ENCODE data around the gene RUNX2. TPM values are rescaled to one million over a fixed set of nuclear protein-coding genes. Genes with fewer than 3 reads are reported as not detected.

Gene RUNX2
- total RNA-seq, 1 donor from 2014 or later: 26.1 TPM

DNA sequence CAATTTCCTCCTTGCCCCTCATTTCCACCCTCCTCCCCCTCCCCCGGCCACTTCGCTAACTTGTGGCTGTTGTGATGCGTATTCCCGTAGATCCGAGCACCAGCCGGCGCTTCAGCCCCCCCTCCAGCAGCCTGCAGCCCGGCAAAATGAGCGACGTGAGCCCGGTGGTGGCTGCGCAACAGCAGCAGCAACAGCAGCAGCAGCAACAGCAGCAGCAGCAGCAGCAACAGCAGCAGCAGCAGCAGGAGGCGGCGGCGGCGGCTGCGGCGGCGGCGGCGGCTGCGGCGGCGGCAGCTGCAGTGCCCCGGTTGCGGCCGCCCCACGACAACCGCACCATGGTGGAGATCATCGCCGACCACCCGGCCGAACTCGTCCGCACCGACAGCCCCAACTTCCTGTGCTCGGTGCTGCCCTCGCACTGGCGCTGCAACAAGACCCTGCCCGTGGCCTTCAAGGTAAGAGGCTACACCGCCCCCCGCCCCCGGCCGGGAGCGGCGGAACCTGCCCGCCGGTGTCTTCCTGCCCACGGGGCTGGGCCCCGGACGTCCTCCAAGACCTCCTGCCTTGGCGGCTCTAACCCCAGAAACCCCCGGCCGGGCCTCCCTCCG is 94.5 kb downstream of the RUNX2 start:
- no peaks in the 10 kb centered on the region for H3K9me3 Mint-ChIP-seq (ENCODE audit: unreplicated experiment)
- Histone ChIP-seq H3K27ac (ENCODE audit: low read depth, low read length) (peak overlapping the region; percentile 88), H3K36me3 (ENCODE audit: insufficient read depth, low read length) (no peaks in the 10 kb centered on the region), H3K9me3 (ENCODE audit: insufficient read depth, low read depth, low read length) (no peaks in the 10 kb centered on the region), H3K4me2 (ENCODE audit: low read length) (peak overlapping the region; percentile 98), H3K4me3 (ENCODE audit: insufficient read depth, low read depth, low read length) (peak overlapping the region; percentile 86), H2AFZ (ENCODE audit: low read depth, low read length) (peak overlapping the region; percentile 74), H3K4me1 (ENCODE audit: insufficient read depth, low read length) (peaks cover 26% of the 10 kb centered on the region), H3K79me2 (ENCODE audit: insufficient read depth, low read length) (peaks cover 81% of the 10 kb centered on the region), H4K20me1 (ENCODE audit: insufficient read depth, low read length) (no peaks in the 10 kb centered on the region), H3K27me3 (ENCODE audit: insufficient read depth, low read length) (no peaks in the 10 kb centered on the region), H3K9ac (ENCODE audit: low read length) (peak overlapping the region; percentile 96)
- peak; percentile 55 for DNase-seq (ENCODE audit: low read depth)
- TF ChIP-seq, protein P1, sequence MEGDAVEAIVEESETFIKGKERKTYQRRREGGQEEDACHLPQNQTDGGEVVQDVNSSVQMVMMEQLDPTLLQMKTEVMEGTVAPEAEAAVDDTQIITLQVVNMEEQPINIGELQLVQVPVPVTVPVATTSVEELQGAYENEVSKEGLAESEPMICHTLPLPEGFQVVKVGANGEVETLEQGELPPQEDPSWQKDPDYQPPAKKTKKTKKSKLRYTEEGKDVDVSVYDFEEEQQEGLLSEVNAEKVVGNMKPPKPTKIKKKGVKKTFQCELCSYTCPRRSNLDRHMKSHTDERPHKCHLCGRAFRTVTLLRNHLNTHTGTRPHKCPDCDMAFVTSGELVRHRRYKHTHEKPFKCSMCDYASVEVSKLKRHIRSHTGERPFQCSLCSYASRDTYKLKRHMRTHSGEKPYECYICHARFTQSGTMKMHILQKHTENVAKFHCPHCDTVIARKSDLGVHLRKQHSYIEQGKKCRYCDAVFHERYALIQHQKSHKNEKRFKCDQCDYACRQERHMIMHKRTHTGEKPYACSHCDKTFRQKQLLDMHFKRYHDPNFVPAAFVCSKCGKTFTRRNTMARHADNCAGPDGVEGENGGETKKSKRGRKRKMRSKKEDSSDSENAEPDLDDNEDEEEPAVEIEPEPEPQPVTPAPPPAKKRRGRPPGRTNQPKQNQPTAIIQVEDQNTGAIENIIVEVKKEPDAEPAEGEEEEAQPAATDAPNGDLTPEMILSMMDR (IDR thresholded peaks at IDR 0.05; ENCODE audit: insufficient read depth, low read depth, low read length): no peak
- TF ChIP-seq EZH2 (IDR thresholded peaks at IDR 0.05; ENCODE audit: insufficient read depth, low read length): no peak
- H3K27ac Mint-ChIP-seq (ENCODE audit: unreplicated experiment): peak overlapping the region; percentile 72
- no peak for FAIRE-seq
- peaks cover 18% of the 10 kb centered on the region for H3K4me1 Mint-ChIP-seq (ENCODE audit: low read depth, unreplicated experiment)
- peak overlapping the region; percentile 98 for H3K4me3 Mint-ChIP-seq (ENCODE audit: unreplicated experiment)
- H3K27me3 Mint-ChIP-seq (ENCODE audit: low read depth, unreplicated experiment): no peaks in the 10 kb centered on the region
- H3K36me3 Mint-ChIP-seq (ENCODE audit: low read depth, unreplicated experiment): no peaks in the 10 kb centered on the region

DNA sequence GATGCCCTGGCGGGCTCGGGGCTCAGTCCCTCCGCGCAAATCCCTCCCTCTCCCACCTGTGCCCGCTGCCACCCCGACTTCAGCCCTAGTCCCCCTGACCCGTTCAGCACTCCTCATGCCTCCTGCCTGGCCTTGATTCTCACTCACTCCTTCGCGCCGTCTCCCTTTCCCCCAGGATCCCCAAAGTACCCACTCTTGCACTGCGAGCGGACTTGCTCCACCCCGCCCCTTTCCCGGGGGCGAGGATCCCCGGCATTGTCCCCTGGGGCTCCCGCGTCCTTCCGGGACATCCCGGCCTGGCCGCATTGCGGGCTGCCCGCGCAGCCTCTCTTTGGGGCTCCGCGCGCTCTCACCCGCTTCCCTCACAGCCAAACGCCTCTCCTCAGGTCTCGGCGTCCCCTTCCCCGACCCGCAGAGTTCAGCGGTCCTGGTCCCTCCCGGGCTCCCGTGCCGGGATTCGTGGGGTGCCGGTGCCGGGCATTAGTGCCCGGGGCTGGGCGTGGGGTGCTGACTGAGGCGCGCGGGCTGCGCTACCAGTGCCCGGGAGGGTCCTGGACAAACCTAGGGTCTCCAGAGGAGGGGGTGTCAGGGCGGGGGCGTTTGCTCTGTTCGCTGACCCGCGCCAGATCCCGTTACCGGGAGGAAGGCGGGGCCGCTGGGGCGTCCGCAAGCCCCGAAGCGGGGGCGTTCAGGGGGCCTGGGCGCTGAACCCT is 95.1 kb downstream of the RUNX2 start:
- H3K27me3 Mint-ChIP-seq (ENCODE audit: low read depth, unreplicated experiment): no peaks in the 10 kb centered on the region
- peak overlapping the region; percentile 88 for H3K27ac ChIP-seq (ENCODE audit: low read depth, low read length)

More for the DNA sequence above, 95.1 kb downstream of the RUNX2 start:
- Mint-ChIP-seq H3K4me1 (ENCODE audit: low read depth, unreplicated experiment) (peaks cover 18% of the 10 kb centered on the region), H3K27ac (ENCODE audit: unreplicated experiment) (peak overlapping the region; percentile 67), H3K4me3 (ENCODE audit: unreplicated experiment) (peak overlapping the region; percentile 98), H3K36me3 (ENCODE audit: low read depth, unreplicated experiment) (no peaks in the 10 kb centered on the region), H3K9me3 (ENCODE audit: unreplicated experiment) (no peaks in the 10 kb centered on the region)
- TF ChIP-seq EZH2 (IDR thresholded peaks at IDR 0.05; ENCODE audit: insufficient read depth, low read length): no peak
- TF ChIP-seq, protein P1 (IDR thresholded peaks at IDR 0.05; ENCODE audit: insufficient read depth, low read depth, low read length): no peak
- Histone ChIP-seq H3K4me3 (ENCODE audit: insufficient read depth, low read depth, low read length) (peak overlapping the region; percentile 86), H3K4me2 (ENCODE audit: low read length) (peak overlapping the region; percentile 98), H4K20me1 (ENCODE audit: insufficient read depth, low read length) (no peaks in the 10 kb centered on the region), H3K36me3 (ENCODE audit: insufficient read depth, low read length) (no peaks in the 10 kb centered on the region), H3K9me3 (ENCODE audit: insufficient read depth, low read depth, low read length) (no peaks in the 10 kb centered on the region), H3K4me1 (ENCODE audit: insufficient read depth, low read length) (peaks cover 26% of the 10 kb centered on the region), H3K27me3 (ENCODE audit: insufficient read depth, low read length) (no peaks in the 10 kb centered on the region), H2AFZ (ENCODE audit: low read depth, low read length) (peak overlapping the region; percentile 74), H3K9ac (ENCODE audit: low read length) (peak overlapping the region; percentile 96), H3K79me2 (ENCODE audit: insufficient read depth, low read length) (peaks cover 88% of the 10 kb centered on the region)
- DNase-seq (ENCODE audit: low read depth): no peak
- FAIRE-seq: no peak
